GM18861 (cell line): Measurements from ENCODE around the gene ANKRD11.
A peak's percentile ranks its signal among the peaks of the same experiment; 100 is the strongest.
"Not testable (repeated sequence)": the region's sequence is repeated elsewhere in the genome, so short reads cannot be mapped to it uniquely, and the experiment has no call there.

Source experiments
- ATAC-seq: cut with Tn5 transposase; IDR thresholded peaks from one replicate; pipeline ENCODE4 v1.9.1; 2021; ENCODE audit not compliant: unreplicated experiment

Gene ANKRD11

DNA sequence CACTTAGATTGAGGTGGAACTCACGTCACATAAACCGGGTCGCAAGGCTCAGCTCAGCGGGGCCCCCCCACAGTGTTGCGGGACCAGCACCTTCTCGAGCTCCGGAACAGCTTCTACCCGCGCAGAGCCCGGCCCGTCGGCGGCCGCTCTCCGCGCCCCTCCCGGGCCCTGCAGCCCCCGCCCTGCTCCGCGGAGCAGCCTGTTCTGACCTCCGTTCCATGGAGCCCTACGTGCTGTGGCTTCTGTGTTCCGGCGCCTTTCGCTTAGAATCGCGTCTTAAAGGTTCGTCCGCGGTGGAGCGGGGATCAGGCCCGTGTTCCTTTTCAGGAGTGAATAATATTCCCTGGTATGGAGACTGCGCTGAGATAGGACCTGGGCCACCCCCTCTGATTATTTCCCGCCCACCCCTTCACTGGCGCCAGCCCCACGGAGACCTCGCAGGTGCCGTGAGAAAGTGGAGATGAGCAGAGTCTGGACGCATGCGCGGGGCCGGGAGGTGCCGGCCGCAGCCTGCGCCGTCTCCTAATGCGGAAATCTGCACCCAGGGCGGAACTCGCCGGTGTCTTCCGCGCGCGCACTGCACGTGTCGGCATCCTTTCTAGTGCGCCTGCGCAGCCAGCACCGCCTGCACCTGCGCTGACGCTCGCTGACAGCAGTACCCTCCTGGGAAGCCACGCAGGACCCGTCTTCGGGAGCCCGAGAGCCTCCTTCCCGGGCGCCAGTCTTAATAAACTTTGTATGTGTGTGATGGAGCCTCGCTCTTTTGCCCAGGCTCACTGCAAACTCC lies 242.0 kb downstream of the ANKRD11 start:
- ATAC-seq, result no peak

DNA sequence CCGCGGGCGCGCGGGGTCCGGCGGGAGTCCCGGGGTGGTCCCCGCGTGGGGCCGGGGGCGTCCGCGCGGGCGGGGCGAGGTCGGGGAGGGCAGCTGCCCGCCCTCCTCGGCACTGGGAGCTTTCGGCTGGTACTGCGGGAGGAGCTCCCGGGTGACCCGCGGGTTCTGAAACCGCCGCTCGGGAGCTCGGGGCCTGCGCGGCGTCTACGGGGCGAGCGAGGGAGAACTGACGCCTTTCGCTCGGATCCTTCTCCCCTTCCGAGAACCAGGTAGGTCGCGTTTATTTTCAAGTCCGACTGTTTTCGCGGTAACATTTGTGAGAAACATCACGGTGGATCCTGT lies 242.7 kb downstream of the ANKRD11 start:
- ATAC-seq, result not testable (repeated sequence)

DNA sequence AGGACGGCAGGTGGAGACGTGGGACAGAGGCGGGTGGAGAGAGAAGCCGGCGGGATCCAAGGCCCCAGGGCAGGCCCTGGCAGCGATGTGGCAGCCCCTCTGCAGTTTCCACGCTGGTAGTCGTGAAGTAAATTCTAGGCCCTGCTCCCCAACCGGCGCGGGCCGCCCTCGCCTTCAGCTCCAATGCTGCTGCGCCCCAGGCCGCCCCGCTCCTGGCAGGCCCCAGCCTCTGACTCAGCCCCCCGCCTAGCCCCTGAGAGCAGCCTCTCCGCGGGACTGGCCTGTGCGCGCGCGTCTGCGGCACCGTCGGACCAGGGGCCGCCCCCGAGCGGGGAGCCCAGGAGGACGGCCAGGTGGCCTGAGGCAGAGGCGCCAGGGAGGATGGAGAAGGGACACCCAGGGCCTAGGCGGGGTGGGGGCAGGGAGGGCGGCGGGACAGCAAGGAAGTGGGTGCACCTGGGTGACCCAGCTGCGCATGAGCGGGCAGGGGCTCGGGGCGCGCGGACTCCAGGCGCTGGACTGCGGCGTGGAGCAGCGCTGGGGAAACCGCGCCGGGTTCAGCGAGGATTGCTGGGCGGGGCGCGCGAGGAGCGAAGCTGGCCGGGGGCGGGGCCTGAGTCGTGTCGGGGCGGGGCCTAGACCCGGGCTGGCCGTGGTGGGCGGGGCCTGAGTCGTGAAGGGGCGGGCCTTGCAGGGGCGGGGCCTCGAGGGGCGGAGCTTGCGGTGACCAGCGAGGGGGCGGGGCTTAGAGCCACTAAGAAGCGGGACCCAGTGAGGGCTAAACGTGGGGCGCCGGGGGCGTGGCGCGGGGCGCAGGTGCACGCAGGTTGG lies 243.2 kb downstream of the ANKRD11 start:
- ATAC-seq, result no peak

DNA sequence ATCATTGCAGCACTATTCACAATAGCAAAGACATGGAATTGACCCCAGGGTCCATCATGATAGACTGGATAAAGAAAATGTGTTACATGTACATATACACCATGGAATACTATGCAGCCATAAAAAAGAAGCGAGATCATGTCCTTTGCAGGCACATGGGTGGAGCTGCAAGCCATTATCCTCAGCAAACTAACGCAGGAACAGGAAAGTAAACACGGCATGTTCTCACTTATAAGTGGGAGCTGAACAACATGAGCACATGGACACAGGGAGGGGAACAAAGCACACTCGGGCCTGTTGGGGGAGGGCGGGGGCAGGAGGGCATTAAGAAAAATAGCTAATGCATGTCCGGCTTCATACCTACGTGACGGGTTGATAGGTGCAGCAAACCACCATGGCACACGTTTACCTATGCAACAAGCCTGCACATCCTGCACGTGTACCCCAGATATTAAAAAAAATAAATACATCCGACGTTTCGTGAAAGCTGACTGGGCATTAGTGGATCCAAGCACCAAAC lies 243.9 kb downstream of the ANKRD11 start:
- ATAC-seq, result no peak

DNA sequence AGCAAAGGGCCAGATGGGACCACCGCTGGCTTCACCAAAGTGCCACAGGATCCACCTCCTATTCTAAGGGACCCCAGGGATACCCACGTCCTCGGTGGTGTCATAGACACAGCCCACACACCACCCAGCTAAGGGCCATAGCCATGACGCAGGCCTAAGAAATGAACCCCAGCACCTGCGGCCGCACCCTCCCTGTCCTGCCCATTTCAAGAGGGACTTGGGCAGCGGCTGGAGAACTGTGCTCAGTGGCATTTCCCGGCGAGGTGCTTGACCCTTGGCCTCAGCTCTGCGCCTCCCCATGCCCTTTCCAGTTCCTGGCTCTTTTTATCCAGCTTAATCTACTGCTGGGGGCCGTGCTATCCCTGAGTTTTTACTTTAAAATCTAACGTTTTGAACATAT lies 245.6 kb downstream of the ANKRD11 start:
- ATAC-seq, result no peak

DNA sequence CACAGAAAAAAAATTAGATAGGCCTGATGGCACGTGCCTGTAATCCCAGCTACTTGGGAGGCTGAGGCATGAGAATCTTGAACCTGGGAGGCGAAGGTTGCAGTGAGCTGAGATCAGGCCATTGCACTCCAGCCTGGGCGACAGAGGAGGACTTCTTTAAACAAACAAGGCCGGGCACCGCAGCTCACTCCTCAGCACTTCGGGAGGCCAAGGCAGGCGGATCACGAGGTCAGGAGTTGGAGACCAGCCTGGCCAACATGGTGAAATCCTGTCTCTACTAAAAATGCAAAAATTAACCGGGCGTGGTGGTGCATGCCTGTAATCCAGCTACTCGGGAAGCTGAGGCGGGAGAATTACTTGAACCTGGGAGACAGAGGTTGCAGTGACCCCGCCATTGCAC lies 246.1 kb downstream of the ANKRD11 start:
- not testable (repeated sequence) for ATAC-seq

DNA sequence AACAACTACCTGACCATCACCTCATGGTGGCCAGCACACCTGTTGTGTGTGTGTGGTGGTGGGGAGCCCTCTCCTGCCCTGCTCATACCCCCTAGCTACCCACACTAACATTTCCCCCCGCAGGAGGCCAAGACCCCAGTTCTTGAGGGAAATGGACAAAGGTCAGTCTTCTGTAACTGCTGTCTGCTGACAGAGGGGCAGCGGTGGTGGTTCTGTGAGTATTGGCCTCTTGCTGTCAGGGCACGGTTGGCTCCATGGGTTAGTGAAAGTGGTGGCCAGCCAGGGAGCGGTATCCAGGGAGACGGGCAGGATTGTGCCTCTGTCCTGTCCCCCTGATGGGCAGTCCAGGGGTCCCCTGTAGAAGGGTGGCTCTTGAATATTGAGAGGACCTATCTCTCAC lies 246.7 kb downstream of the ANKRD11 start:
- ATAC-seq, result no peak

DNA sequence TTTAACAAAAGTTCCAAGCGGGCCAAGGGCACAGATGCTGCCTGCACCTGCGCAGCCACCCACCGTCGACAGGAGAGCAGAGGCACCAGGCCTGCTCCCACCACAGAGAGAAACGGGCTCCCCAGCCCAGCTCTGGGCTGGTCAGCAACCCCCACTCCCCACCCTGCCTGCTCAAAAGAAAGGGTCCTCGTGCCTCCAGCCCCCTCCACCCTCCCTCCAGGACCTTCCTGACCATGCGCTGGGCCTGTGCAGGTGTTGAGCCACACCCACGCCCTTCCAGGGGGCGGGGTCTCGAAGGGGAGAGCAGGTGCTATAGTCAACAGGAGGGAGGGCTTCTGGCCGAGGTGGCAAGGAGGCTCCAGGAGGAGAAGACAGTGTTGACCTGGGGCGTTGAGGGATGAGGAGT lies 247.6 kb downstream of the ANKRD11 start:
- no peak for ATAC-seq

DNA sequence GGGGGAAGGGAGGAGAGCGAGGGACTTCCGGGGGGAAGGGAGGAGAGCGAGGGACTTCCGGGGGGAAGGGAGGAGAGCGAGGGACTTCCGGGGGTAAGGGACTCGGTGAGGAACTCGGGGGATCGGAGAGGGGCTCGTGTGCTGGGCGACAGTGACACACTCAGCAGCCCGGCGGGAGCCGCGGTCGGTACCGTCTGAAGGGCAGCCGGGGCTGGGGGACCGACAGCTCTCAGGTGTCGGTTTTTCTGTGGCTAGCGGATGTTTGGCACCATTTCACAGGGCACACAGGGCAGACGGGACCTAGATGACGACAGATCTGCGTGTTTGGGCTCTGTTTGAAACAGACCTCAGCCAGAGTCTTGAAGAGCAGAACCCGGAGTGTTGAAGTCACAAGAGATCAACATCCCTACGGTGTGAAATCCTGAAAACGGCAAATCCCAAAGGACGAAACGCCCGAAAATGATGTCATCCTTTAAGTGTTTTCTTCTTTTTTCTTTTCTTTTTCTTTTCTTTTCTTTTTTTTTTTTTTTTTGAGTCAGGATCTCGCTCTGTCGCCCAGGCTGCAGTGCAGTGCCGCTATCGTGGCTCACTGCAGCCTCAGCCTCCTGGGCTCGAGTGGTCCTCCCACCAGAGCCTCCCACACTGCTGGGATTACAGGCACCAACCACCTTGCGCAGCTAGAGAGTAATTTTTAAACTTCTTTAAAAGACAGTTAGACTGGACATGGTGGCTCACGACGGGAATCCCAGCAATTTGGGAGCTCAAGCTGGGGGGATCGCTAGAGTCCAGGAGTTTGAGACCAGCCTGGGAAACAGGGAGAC lies 249.0 kb downstream of the ANKRD11 start:
- peak; percentile 53 for ATAC-seq

DNA sequence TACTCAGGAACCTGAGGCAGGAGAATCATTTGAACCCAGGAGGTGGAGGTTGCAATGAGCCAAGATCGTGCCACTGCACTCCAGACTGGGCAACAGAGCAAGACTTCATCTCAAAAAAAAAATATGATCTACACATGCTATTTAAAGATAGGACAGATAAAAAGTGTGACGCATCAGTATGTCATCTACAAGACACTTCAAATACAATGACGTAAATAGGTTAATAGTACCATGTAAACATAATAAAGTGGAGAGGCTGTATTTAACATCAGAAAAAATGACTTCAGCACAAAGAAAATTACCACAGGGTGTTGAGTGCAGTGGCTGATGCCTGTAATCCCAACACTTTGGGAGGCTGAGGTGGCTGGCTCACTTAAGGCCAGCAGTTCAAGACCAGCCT lies 252.6 kb downstream of the ANKRD11 start:
- no peak for ATAC-seq

DNA sequence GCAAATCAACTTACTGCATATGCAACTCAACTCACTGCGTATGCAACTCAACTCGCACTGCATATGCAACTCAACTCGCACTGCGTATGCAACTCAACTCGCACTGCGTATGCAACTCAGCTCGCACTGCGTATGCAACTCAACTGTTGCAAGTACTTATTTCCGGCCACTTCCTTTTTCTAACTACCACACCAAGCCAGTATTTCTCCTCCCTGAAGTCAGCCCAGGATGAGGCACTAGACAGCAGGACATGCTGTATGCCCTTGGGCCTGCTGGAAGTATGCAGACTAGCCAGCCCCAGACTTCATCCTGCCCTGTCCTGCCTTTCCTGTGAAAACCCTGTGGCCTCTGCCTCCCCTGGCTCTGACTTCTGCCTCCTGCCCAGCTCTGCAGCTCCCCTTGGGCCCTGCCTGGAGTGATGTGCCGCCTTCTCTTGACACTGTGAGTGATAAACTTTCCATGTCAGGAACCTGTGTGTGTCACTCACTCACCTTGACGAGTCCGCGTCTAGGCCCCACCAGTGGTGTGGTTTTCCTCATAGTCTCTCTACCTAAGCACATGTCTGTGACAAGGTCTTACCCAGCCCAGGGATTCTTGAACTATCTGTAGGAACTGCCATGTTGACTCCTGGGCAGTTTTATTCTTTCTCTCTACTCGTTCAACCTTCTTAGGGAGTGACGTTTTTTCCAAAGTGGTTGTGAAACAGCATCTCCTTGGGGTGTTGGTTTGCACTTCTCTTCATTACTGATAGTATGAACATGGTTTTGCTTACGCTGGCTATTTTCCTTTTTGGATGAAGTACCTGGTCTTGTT lies 256.5 kb downstream of the ANKRD11 start:
- no peak for ATAC-seq

DNA sequence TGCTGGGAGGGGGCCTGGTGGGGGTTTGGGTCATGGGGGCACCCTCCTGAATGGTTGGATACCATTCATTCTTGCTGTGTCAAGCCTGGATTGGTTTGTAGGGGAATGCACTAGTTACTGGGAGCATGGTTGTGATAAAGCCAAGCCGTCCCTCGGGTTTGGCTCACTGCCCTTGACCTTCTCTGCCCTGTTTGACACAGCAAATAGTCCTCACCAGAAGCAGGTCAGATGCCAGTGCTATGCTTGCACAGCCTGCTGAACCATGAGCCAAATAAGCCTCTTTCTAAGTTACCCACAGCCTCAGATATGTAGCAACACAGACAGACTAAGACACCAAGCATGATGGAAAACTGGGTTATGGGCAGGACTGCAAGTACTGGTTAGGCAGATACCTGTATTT lies 258.3 kb downstream of the ANKRD11 start:
- no peak for ATAC-seq

DNA sequence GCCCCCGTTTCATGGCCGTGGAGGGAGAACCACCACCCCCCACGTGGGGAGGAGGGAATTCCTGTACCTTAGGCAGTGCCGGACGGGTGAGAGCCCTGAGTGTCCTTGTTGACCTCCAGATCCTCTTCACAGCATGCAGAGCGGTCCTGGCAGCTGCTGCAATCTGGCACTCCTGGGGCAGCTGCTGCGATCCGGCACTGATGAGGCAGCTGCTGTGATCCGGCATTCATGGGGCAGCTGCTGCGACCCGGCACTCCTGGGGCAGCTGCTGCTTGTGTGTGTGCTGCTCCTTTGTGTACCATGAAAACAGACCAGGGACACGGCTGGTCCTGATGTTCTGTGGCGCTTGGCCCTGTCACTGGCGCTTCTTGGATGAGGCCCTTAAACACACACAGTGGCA lies 260.1 kb downstream of the ANKRD11 start:
- ATAC-seq, result no peak

DNA sequence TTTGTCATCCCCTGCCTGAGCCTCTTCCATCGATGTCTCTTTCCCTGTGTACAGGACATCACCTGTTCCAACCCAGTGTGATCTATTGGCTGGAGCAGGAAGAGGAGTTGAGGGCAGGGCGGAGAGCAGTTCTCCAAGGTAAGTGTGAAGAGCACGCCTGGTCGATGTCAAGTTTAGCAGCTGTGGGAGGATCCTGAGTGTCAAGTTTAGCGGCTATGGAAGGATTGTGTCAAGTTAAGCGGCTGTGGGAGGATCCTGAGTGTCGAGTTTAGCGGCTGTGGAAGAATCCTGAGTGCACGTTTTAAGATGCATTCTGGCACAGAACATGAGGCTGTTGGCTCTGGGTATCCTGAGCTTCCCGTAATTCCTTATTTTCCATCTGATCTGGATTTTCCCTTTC lies 265.7 kb downstream of the ANKRD11 start:
- no peak for ATAC-seq

DNA sequence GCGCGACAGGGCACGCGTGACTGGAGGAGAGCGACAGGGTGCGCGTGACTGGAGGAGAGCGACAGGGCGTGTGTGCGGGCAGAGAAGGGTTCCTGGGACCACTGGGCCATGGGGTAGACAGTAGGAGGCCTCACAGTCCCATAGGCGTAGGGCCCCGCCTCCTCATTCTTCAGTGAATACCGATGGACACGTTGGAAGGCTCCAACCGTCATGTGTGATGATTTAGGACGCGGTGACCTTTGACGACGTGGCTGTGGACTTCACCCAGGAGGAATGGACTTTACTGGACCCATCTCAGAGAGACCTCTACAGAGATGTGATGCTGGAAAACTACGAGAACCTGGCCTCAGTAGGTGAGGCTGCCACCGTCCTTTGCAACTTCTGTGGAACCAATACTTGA lies 267.4 kb downstream of the ANKRD11 start:
- no peak for ATAC-seq

DNA sequence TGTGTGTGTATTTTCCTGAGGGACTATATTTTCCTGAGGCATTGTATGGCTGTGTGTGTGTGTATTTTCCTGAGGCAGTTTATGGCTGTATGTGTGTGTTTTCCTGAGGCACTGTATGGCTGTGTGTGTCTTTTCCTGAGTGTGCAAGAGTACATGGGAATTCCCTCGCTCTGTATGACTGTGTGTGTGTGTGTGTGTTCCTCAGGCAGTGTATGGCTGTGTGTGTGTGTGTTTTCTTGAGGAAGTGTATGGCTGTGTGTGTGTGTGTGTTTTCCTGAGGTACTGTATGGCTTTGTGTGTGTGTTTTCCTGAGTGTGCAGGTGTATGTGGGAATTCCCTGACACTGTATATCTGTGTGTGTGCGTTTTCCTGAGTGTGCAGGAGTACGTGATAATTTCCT lies 268.8 kb downstream of the ANKRD11 start:
- no peak for ATAC-seq

DNA sequence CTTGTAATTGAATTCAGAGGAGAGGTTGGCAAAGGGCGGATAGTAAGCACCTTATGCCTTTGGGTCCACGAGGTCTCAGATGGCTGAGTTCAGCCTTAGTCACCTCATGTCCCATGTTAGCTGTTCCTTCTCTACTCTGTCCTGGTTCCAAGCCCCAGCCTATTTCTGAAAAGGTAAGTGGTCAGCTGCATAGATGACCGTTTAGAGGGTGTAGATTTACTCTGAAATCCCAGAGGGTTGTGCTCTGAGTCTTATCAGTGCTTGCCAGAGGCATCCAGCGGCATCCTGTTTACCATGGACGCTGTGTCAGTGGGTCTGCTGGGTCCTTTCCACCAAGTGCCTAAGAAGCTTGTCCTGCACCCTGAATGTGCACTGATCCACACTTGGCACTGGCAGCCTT lies 271.0 kb downstream of the ANKRD11 start:
- no peak for ATAC-seq
